HG03378 (cell line): ENCODE data around the gene NOP10.
"Not testable (repeated sequence)": the region's sequence is repeated elsewhere in the genome, so short reads cannot be mapped to it uniquely, and the experiment has no call there.

Experiments
- ATAC-seq: cut with Tn5 transposase; IDR thresholded peaks from one replicate; pipeline ENCODE4 v1.9.1; 2021; ENCODE audit warnings: mild to moderate bottlenecking, moderate library complexity; ENCODE audit not compliant: unreplicated experiment

The NOP10 gene

DNA sequence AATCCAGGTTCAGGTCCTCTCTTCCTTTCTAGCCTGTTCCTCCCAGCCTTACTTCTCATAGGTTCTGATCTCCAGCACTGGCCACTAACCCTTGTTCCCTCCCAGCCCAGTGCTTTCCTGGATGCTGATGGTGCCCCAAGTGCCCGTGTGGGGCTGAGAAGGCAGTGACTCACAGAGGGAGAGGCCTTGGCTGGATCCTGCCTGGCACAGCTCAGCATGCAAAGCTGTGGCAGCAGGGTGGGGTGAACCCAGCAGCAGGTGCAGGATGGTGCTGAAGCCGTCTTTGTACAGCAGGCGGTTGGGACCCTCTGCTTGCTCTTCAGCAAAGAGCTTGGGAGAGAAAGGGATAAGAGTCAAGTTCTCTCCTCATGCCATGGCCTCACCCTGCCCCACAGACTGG is 16.5 kb upstream of the NOP10 start:
- no peak for ATAC-seq

GRCh38 chr15:34358948-34359347 is 16.0 kb upstream of the NOP10 start:
- ATAC-seq: no peak

DNA sequence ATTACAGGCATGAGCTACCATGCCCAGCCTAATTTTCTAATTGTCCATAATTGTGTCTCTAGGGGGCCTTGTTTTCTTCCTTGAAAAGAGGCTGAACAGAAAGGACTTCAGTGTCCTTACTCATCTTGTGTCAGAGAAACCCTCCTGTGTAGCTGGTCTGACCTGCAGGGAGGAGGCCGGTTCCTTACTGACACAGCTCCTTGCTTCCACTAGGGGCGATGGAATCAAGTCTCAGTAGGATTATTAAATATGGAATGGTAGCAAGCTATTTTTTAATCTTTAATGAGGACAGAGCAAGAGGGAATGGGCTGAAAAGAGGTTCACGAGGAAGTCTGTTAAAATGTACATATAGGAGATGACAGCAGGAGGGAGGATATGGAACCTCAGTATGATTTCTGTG is 15.4 kb upstream of the NOP10 start:
- no peak for ATAC-seq

DNA sequence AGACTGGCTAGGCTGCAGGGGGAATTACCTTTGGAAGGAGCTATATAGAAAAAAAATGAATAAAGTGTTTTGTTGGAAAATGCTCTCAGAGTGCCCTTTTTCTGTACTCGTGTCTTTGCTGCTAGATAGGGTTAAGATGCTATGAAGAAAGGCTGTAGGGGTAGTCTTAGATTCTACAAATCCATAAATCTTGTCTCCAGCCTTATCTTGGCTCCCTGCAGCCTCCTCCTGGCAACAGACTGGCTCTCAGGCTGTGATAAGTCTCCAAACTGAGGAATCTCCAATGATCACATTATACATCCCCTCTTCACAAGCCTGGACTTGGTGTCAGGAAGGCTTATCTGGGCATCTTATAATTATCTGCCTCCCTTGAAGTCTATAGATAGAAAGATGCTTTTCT is 14.7 kb upstream of the NOP10 start:
- ATAC-seq: no peak

- no peak for ATAC-seq
These were observed 12.3 kb upstream of the NOP10 start for GRCh38 chr15:34355241-34355640.

- no peak for ATAC-seq
These were observed 11.3 kb upstream of the NOP10 start for GRCh38 chr15:34354286-34354685.

DNA sequence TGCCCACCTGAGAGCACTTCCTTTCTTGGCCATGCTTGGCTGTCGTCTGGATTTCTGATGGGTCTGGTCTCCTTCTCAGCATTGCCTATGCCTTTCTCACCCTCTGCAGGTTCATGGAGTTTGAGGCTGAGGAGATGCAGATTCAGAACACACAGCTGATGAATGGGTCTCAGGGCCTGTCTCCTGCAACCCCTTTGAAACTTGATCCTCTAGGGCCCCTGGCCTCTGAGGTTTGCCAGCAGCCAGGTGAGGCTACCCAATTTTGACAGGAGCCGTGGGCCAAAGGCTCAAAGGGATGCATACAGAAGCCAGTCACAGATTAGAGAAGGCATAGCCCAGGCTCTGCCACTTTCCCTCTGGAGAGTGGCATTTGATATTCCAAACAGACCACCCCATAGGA is 10.7 kb upstream of the NOP10 start:
- no peak for ATAC-seq

GRCh38 chr15:34352996-34353395 is 10.1 kb upstream of the NOP10 start:
- not testable (repeated sequence) for ATAC-seq

GRCh38 chr15:34349769-34350168 is 6.8 kb upstream of the NOP10 start:
- ATAC-seq: no peak

DNA sequence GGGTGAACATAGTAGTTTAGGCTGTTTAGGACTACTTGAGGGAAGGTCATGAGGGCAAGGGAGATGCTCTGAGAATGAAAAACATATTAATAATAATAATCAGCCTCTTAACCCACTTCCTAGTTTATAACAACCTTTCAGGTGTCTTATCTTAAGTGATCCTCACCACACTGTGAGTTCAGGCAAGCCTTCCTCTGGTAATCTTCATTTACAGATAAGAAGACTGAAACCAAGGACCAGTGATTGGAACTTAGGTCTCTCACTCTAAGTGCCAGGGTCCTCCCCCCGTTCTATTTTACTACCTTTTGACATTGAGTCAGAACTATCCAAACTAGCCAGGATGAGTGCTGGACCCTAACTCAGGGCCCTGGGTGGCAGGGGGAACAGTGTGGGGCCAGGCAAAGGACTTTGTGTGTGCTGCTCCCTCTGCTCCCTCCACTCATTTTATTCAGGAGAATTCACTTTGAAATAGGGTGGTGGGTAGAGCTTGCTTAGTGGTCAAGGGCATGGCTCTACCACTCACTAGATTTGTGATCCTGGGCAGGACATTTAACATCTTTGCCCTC is 5.9 kb upstream of the NOP10 start:
- no peak for ATAC-seq

DNA sequence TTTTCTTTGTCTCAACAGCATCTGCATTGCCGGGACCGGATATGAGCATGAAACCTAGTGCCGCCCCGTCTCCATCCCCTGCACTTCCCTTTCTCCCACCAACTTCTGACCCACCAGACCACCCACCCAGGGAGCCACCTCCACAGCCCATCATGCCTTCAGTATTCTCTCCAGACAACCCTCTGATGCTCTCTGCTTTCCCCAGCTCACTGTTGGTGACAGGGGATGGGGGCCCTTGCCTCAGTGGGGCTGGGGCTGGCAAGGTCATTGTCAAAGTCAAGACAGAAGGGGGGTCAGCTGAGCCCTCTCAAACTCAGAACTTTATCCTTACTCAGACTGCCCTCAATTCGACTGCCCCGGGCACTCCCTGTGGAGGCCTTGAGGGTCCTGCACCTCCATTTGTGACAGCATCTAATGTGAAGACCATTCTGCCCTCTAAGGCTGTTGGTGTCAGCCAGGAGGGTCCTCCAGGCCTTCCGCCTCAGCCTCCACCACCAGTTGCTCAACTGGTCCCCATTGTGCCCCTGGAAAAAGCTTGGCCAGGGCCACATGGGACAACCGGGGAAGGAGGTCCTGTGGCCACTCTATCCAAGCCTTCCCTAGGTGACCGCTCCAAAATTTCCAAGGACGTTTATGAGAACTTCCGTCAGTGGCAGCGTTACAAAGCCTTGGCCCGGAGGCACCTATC is 5.2 kb upstream of the NOP10 start:
- ATAC-seq: no peak

GRCh38 chr15:34342213-34342736 is 661 bp downstream of the NOP10 start:
- not testable (repeated sequence) for ATAC-seq

DNA sequence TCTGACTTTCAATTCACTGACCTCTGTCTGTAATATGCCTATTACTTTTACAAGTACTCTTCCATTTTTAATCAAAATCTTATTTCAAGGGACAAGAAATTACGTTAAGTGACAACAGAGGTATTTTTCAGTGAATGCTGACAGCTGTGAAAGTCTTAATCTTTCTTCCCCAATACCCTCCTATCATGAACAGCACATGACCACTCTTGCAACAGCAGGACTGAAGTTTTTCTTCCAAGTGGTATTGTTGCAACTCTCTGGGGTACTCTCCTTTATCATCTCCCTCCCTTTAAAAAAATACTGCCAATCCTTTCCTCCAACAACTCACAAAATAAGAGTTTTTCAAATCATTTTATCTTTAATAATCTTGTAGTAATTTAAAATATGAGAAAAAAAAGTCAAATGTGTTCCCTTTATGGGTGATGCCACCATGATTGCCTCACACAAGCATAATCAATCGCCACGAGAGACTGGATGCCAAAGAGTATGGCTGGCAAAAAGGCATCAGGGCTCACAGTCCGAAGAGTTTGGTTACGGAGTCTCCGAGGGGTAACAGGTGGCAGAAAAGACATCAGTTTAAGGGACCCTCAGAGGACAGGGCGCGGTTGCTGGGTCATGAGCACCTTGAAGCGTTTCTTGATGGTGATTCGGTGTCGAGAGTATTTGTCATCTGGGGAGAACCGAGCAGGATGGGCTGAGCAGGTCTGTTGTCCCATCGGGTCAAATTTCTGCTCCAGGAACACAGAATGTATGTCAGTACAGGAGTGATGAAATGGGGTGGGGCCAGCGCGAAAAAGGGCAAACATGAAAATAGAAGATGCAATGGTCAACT is 1.3 kb downstream of the NOP10 start:
- no peak for ATAC-seq

DNA sequence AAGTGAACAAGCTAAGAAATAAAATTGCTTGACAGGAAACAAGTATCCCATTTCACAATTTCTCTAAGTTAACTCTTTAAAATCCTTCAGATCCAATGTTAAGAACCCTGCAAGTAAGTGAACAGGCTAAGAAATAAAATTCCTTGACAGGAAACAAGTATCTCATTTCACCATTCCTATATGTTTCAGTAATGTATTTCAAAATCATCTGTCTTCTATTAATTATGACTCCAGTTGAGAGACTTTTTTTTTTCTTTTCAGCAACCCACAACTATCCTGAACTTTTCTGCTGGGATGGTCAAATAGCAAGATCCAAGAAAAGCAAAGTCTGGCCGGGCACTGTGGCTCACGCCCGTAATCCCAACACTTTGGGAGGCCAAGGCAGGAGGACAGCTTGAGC is 3.0 kb downstream of the NOP10 start:
- ATAC-seq: no peak

GRCh38 chr15:34338347-34338746 is 4.6 kb downstream of the NOP10 start:
- ATAC-seq: no peak

GRCh38 chr15:34337557-34338306 is 5.2 kb downstream of the NOP10 start, which contains the start of gene SLC12A6:
Gene SLC12A6 (minus strand): TSS chr15:34337781. CDS start chr15:34336680, 1,101 bp downstream.
- peak; percentile 34 for ATAC-seq

- no peak for ATAC-seq
These were observed 5.9 kb downstream of the NOP10 start for GRCh38 chr15:34336991-34337556.

DNA sequence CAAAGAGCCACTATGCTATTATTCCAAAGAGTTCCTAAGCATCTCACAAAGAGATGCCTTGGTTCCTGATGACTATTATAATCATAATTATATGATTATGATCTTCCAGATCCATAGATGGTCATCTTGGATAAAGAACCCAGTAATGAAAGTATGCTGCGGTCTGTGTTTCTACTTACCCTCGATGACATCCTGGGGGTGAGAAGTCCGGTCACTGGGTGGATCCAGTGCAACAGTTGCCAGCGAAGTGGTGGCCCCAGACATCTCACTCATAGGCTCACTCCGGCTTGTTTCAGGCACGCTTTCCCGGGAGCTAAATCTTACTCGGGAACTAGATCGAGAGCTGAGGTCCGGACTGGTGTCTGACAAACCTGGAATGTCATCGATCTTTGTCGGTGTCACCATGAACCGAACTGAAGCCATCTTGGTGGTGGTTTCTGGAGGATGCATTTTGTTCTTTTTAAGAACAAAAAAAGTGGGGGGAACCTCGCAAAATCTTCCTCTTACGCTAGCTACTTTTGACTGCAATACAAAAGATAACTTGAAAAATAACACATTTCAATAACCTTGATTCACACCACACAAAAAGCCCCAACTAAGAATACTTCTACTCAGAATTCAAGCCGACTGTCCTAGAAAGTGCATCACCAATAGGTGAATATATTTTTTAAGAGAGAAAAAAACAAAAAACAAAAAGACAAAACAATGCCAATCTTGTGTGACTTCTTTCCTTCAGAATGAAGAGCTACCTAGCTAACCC is 6.5 kb downstream of the NOP10 start:
- no peak for ATAC-seq

GRCh38 chr15:34335176-34336032 is 7.5 kb downstream of the NOP10 start:
- ATAC-seq: no peak
